ENCODE results near the gene TMCC3. TPM values are rescaled to one million over a fixed set of nuclear protein-coding genes. Genes with fewer than 3 reads are reported as not detected.

The TMCC3 gene
- total RNA-seq, 2 experiments from 2014 or later: 5.7 to 9.4 TPM

- Histone ChIP-seq H3K79me2 (ENCODE audit: insufficient read depth, low read depth, low read length) (no peaks in the 10 kb centered on the region), H3K36me3 (ENCODE audit: insufficient read depth, low read length) (no peaks in the 10 kb centered on the region), H3K9me3 (ENCODE audit: low read length) (no peaks in the 10 kb centered on the region), H3K9me2 (ENCODE audit: insufficient read depth, low read length) (no peaks in the 10 kb centered on the region), H4K20me1 (ENCODE audit: insufficient read depth, low read length) (no peaks in the 10 kb centered on the region), H2AFZ (ENCODE audit: low read length) (no peak overlapping the region), H3K27ac (ENCODE audit: low read depth, low read length, poor library complexity, severe bottlenecking) (no peak overlapping the region), H3K4me1 (ENCODE audit: insufficient read depth, low read length, poor library complexity, severe bottlenecking) (no peaks in the 10 kb centered on the region), H3K4me3 (ENCODE audit: low read depth, low read length, poor library complexity, severe bottlenecking) (no peak overlapping the region), H3K4me2 (ENCODE audit: low read length) (no peak overlapping the region)
- ChIA-PET CTCF (ENCODE audit: unreplicated experiment) (no interaction called here), POLR2A (no interaction called here)
- TF ChIP-seq EZH2phosphoT487 (IDR thresholded peaks at IDR 0.05; ENCODE audit: borderline replicate concordance, low read depth, low read length): no peak
- TF ChIP-seq, protein P1, sequence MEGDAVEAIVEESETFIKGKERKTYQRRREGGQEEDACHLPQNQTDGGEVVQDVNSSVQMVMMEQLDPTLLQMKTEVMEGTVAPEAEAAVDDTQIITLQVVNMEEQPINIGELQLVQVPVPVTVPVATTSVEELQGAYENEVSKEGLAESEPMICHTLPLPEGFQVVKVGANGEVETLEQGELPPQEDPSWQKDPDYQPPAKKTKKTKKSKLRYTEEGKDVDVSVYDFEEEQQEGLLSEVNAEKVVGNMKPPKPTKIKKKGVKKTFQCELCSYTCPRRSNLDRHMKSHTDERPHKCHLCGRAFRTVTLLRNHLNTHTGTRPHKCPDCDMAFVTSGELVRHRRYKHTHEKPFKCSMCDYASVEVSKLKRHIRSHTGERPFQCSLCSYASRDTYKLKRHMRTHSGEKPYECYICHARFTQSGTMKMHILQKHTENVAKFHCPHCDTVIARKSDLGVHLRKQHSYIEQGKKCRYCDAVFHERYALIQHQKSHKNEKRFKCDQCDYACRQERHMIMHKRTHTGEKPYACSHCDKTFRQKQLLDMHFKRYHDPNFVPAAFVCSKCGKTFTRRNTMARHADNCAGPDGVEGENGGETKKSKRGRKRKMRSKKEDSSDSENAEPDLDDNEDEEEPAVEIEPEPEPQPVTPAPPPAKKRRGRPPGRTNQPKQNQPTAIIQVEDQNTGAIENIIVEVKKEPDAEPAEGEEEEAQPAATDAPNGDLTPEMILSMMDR (conservative IDR thresholded peaks at IDR 0.05; ENCODE audit: low read length): no peak
- BruUV-seq (replicated peaks): no TSS peak
- intact Hi-C loops (cut with micrococcal nuclease; ENCODE audit: unreplicated experiment): no loop called here
- no peak for DNase-seq (ENCODE audit: low spot score)
These were observed 124.4 kb downstream of the TMCC3 start for GRCh38 chr12:94525951-94526350.

Small RNA genes lying within 50 kb of the gene (microRNA-seq; reads per million reads assigned to microRNA genes)
- not detected for gene MIR5700 (ENCODE audit: borderline replicate concordance)

Small RNA genes lying within 50 kb of the gene (small RNA-seq; reads per million reads assigned to genes)
- gene LSM3P2 (not detected), gene MIR5700 (not detected)

Other genes starting within 250 kb of the TMCC3 start
- gene CEP83, start 190.7 kb downstream of the TMCC3 start, total RNA-seq (2014; rRNA removed; shearing (Covaris generic)): 24.0 and 35.2 TPM in 2 replicates
- gene CEP83, start 190.7 kb downstream of the TMCC3 start, total RNA-seq (2022): 29.7 and 34.5 TPM in 2 replicates

All from OCI-LY7 (cell line).